SKM-1 treated with dmso at 0.1 percent for 144 hours (cell line): ENCODE data around the gene TECTB.
"Not testable (repeated sequence)": the region's sequence is repeated elsewhere in the genome, so short reads cannot be mapped to it uniquely, and the experiment has no call there.

Source experiments
- DNase-seq: peaks from one replicate; lab custom pipeline; 2025; ENCODE audit not compliant: unreplicated experiment; lab: John Stamatoyannopoulos, UW

Gene TECTB

GRCh38 chr10:112283100-112283499 is at the start of gene TECTB:
Gene TECTB (plus strand): TSS chr10:112283400. CDS start chr10:112283735, 335 bp downstream.
- no peak for DNase-seq

- DNase-seq = no peak
Observed at GRCh38 chr10:112235141-112235540, 48.1 kb upstream of the TECTB start.

- DNase-seq = no peak
Observed at GRCh38 chr10:112235920-112236319, 47.3 kb upstream of the TECTB start.

GRCh38 chr10:112236486-112236885 is 46.7 kb upstream of the TECTB start:
- no peak for DNase-seq

- no peak for DNase-seq
Observed at GRCh38 chr10:112239347-112239746, 43.9 kb upstream of the TECTB start.

GRCh38 chr10:112240441-112240840 is 42.8 kb upstream of the TECTB start:
- no peak for DNase-seq

- no peak for DNase-seq
Observed at GRCh38 chr10:112241651-112242341, 41.4 kb upstream of the TECTB start.

GRCh38 chr10:112242769-112243168 is 40.4 kb upstream of the TECTB start:
- DNase-seq = no peak

- no peak for DNase-seq
Observed at GRCh38 chr10:112243713-112244112, 39.5 kb upstream of the TECTB start.

GRCh38 chr10:112244197-112244596 is 39.0 kb upstream of the TECTB start:
- no peak for DNase-seq

GRCh38 chr10:112247791-112248190 is 35.4 kb upstream of the TECTB start:
- DNase-seq = no peak

GRCh38 chr10:112248584-112249295 is 34.5 kb upstream of the TECTB start:
- no peak for DNase-seq

GRCh38 chr10:112249722-112250121 is 33.5 kb upstream of the TECTB start:
- DNase-seq = no peak

- no peak for DNase-seq
Observed at GRCh38 chr10:112250555-112250954, 32.6 kb upstream of the TECTB start.

GRCh38 chr10:112251238-112251637 is 32.0 kb upstream of the TECTB start:
- DNase-seq = not testable (repeated sequence)

GRCh38 chr10:112258407-112258806 is 24.8 kb upstream of the TECTB start:
- DNase-seq = no peak

GRCh38 chr10:112259688-112260087 is 23.5 kb upstream of the TECTB start:
- no peak for DNase-seq

- no peak for DNase-seq
Observed at GRCh38 chr10:112260831-112261230, 22.4 kb upstream of the TECTB start.

- DNase-seq = no peak
Observed at GRCh38 chr10:112261281-112261822, 21.8 kb upstream of the TECTB start.

GRCh38 chr10:112262546-112262945 is 20.7 kb upstream of the TECTB start:
- no peak for DNase-seq

GRCh38 chr10:112265745-112266144 is 17.5 kb upstream of the TECTB start:
- no peak for DNase-seq

- DNase-seq = no peak
Observed at GRCh38 chr10:112269266-112269665, 13.9 kb upstream of the TECTB start.
